Measurements from ENCODE around the gene MSRB3.

GRCh38 chr12:65501935-65502334 lies 223.5 kb downstream of the MSRB3 start:
- TF ChIP-seq EZH2phosphoT487 (IDR thresholded peaks at IDR 0.05; ENCODE audit: borderline replicate concordance, low read length) (no peak), CTCF (conservative IDR thresholded peaks at IDR 0.05; ENCODE audit: low read depth, low read length) (no peak)

All from PC-3 (cell line).